IMR-90 (cell line): ENCODE results near the gene WWP2. TPM values are rescaled to one million over a fixed set of nuclear protein-coding genes. Genes with fewer than 3 reads are reported as not detected.

Experiments
- ATAC-seq: fragments of 200-7000 bp; cut with Tn5 transposase; 2 replicates; pipeline ENCODE4 v1.9.1; 2020; ENCODE audit warnings: low read depth, mild to moderate bottlenecking, moderate library complexity
- BruUV-seq: library from RNA; stranded (reverse); fragments of 400-500 nt; replicated peaks from 2 replicates; lab custom pipeline; 2021; lab: Mats Ljungman, UMichigan
- CTCF ChIA-PET: fragments of 300-600 bp; formaldehyde crosslinking; extraction: SDS; loops from one replicate; lab custom pipeline; 2021; ENCODE audit warnings: antibody characterized with exemption; lab: Yijun Ruan, JAX
- POLR2A ChIA-PET: fragments of 300-600 bp; sonication (Branson Sonifier 250); formaldehyde crosslinking; loops from one replicate; lab custom pipeline; 2022; ENCODE audit warnings: antibody characterized with exemption; ENCODE audit not compliant: unreplicated experiment; lab: Charles Lee
- DNase-seq: peaks from one replicate; pipeline ENCODE4 v3.0.0; 2013
- H2AFZ ChIP-seq: replicated peaks from 2 replicates; pipeline ENCODE3; 2013; ENCODE audit warnings: low read length, mild to moderate bottlenecking; ENCODE audit not compliant: poor library complexity
- H2AK5ac ChIP-seq: 2 replicates; pipeline ENCODE4 v1.6.1; 2013; ENCODE audit warnings: low read depth, low read length, inconsistent platforms
- H2AK9ac ChIP-seq: replicated peaks from 2 replicates; pipeline ENCODE3; 2013; ENCODE audit warnings: mild to moderate bottlenecking, low read depth, low read length, moderate library complexity; ENCODE audit not compliant: poor library complexity
- H2BK120ac ChIP-seq: 2 replicates; pipeline ENCODE4 v1.6.1; 2013; ENCODE audit warnings: low read depth, low read length, inconsistent platforms
- H2BK15ac ChIP-seq: 3 replicates; pipeline ENCODE4 v1.6.1; 2013; ENCODE audit warnings: low read depth, low read length, inconsistent platforms
- H2BK20ac ChIP-seq: 2 replicates; pipeline ENCODE4 v1.6.1; 2013; ENCODE audit warnings: low read depth, mild to moderate bottlenecking, inconsistent platforms, low read length, moderate library complexity
- H2BK5ac ChIP-seq: 2 replicates; pipeline ENCODE4 v1.6.1; 2013; ENCODE audit warnings: mild to moderate bottlenecking, low read depth, low read length, inconsistent platforms; ENCODE audit not compliant: poor library complexity, severe bottlenecking
- H3K14ac ChIP-seq: replicated peaks from 2 replicates; pipeline ENCODE4 v1.6.1; 2013; ENCODE audit warnings: low read depth, low read length, inconsistent platforms
- H3K18ac ChIP-seq: 2 replicates; pipeline ENCODE4 v1.6.1; 2013; ENCODE audit warnings: low read depth, low read length, control low read depth
- H3K23ac ChIP-seq: 2 replicates; pipeline ENCODE4 v1.6.1; 2013; ENCODE audit warnings: low read depth, low read length, inconsistent platforms
- H3K27ac ChIP-seq: 2 replicates; pipeline ENCODE4 v1.5.1; 2013; ENCODE audit warnings: mild to moderate bottlenecking, control low read depth, low read length; ENCODE audit not compliant: insufficient read depth
- H3K27me3 ChIP-seq: 2 replicates; pipeline ENCODE4 v1.6.1; 2013; ENCODE audit warnings: low read length; ENCODE audit not compliant: control insufficient read depth, insufficient read depth
- H3K36me3 ChIP-seq: 2 replicates; pipeline ENCODE4 v1.6.1; 2013; ENCODE audit warnings: low read length, mixed read lengths; ENCODE audit not compliant: control insufficient read depth, insufficient read depth
- H3K4ac ChIP-seq: 2 replicates; pipeline ENCODE4 v1.6.1; 2013; ENCODE audit warnings: low read depth, low read length, inconsistent platforms
- H3K4me1 ChIP-seq: 2 replicates; pipeline ENCODE4 v1.6.1; 2013; ENCODE audit warnings: low read length, mixed read lengths; ENCODE audit not compliant: control insufficient read depth, insufficient read depth
- H3K4me2 ChIP-seq: 2 replicates; pipeline ENCODE4 v1.6.1; 2013; ENCODE audit warnings: low read depth, mild to moderate bottlenecking, control low read depth, low read length, moderate library complexity
- H3K4me3 ChIP-seq: 2 replicates; pipeline ENCODE4 v1.5.1; 2013; ENCODE audit warnings: low read depth, mild to moderate bottlenecking, control low read depth, low read length, moderate library complexity; ENCODE audit not compliant: insufficient read depth
- H3K56ac ChIP-seq: 2 replicates; pipeline ENCODE4 v1.6.1; 2013; ENCODE audit warnings: low read length, inconsistent platforms; ENCODE audit not compliant: insufficient read depth; ENCODE audit errors: extremely low read depth
- H3K79me1 ChIP-seq, 2 experiments: 2 replicates each; pipeline ENCODE4 v1.6.1; 2013; ENCODE audit warnings: low read length in 2 of 2, inconsistent platforms in 1 of 2, low read depth in 1 of 2
- H3K9ac ChIP-seq: 2 replicates; pipeline ENCODE4 v1.6.1; 2013; ENCODE audit warnings: low read depth, low read length, control low read depth
- H3K9me1 ChIP-seq: 2 replicates; pipeline ENCODE4 v1.6.1; 2013; ENCODE audit warnings: low read length, inconsistent platforms; ENCODE audit not compliant: insufficient read depth
- H3K9me3 ChIP-seq: 2 replicates; pipeline ENCODE4 v1.6.1; 2013; ENCODE audit warnings: low read length; ENCODE audit not compliant: control insufficient read depth, insufficient read depth
- H4K20me1 ChIP-seq: 2 replicates; pipeline ENCODE4 v1.6.1; 2013; ENCODE audit warnings: low read length, inconsistent platforms; ENCODE audit not compliant: insufficient read depth
- H4K5ac ChIP-seq: 2 replicates; pipeline ENCODE4 v1.6.1; 2013; ENCODE audit warnings: mild to moderate bottlenecking, low read depth, low read length, control low read depth
- H4K8ac ChIP-seq, 2 experiments: 2 replicates each; pipeline ENCODE4 v1.6.1; 2013; ENCODE audit warnings: low read depth in 2 of 2, low read length in 2 of 2, control low read depth in 1 of 2, inconsistent platforms in 1 of 2
- H4K91ac ChIP-seq: 2 replicates; pipeline ENCODE4 v1.6.1; 2013; ENCODE audit warnings: low read depth, low read length, inconsistent platforms; ENCODE audit not compliant: insufficient read depth
- CEBPB ChIP-seq: IDR thresholded peaks from 2 replicates; pipeline ENCODE4 v1.6.1; 2012; ENCODE audit warnings: low read depth, low read length, improper control_type of control experiment
- CHD1 ChIP-seq: IDR thresholded peaks from 2 replicates; pipeline ENCODE4 v1.6.1; 2012; ENCODE audit warnings: low read depth, low read length, improper control_type of control experiment
- CTCF ChIP-seq: conservative IDR thresholded peaks from 2 replicates; pipeline ENCODE4 v1.5.1; 2012; ENCODE audit warnings: mild to moderate bottlenecking, low read depth, low read length, improper control_type of control experiment
- FOS ChIP-seq: fragments of 150-350 bp; IDR thresholded peaks from 2 replicates; pipeline ENCODE4 v1.6.1; 2016; ENCODE audit warnings: low read depth, low read length
- MAFK ChIP-seq: IDR thresholded peaks from 2 replicates; pipeline ENCODE4 v1.6.1; 2012; ENCODE audit warnings: low read depth, low read length, improper control_type of control experiment
- MAZ ChIP-seq: IDR thresholded peaks from 2 replicates; pipeline ENCODE4 v1.6.1; 2012; ENCODE audit warnings: low read depth, mild to moderate bottlenecking, low read length, improper control_type of control experiment, moderate library complexity, borderline replicate concordance
- POLR2A ChIP-seq: IDR thresholded peaks from 2 replicates; pipeline ENCODE4 v1.6.1; 2012; ENCODE audit warnings: mild to moderate bottlenecking, low read depth, low read length
- RAD21 ChIP-seq: IDR thresholded peaks from 2 replicates; pipeline ENCODE4 v1.6.1; 2012; ENCODE audit warnings: low read length, improper control_type of control experiment
- RFX5 ChIP-seq: IDR thresholded peaks from 2 replicates; pipeline ENCODE4 v1.8.0; 2012; ENCODE audit warnings: low read depth, mild to moderate bottlenecking, low read length, moderate library complexity
- SMC3 ChIP-seq: fragments of 150-350 bp; IDR thresholded peaks from 2 replicates; pipeline ENCODE4 v1.6.1; 2016; ENCODE audit warnings: low read depth, mild to moderate bottlenecking, antibody characterized with exemption, low read length, moderate library complexity
- USF2 ChIP-seq: fragments of 150-350 bp; IDR thresholded peaks from 2 replicates; pipeline ENCODE4 v1.6.1; 2017; ENCODE audit warnings: mild to moderate bottlenecking, antibody characterized with exemption, low read length, low read depth
- WGBS, 2 experiments: methylation state at CpG; one replicate each; pipeline versions ENCODE4 v1.1.5 to v1.1.7; 2013; ENCODE audit warnings: missing lambda C conversion rate in 2 of 2; ENCODE audit not compliant: insufficient read length in 1 of 2; ENCODE audit errors: extremely low coverage in 2 of 2; 5-methylcytosine and 5-hydroxymethylcytosine counted together
- dilution Hi-C: fragments of 300-500 bp; cut with HindIII; formaldehyde crosslinking; loops from one replicate; pipeline ENCODE4 v1.14.3; 2018; ENCODE audit warnings: low sequenced_read_pairs; ENCODE audit not compliant: unreplicated experiment
- in situ Hi-C: fragments of 300-500 bp; cut with MboI; formaldehyde crosslinking; loops from 3 replicates; pipeline ENCODE4 v1.14.3; 2019; ENCODE audit warnings: low sequenced_read_pairs, inconsistent platforms, mixed read lengths
- intact Hi-C: fragments of 100-400 bp; cut with micrococcal nuclease; formaldehyde crosslinking; loops from 2 replicates; pipeline ENCODE4 v1.10.0; 2022
- polyA plus RNA-seq, 3 experiments: library from polyadenylated mRNA; depleted of rRNA; stranded (reverse); fragments of >200 nt; gene quantifications; 2 replicates each; pipeline ENCODE4 v1.2.3, GENCODE V29; 2012; ENCODE audit warnings: low replicate concordance in 1 of 3
- total RNA-seq: library from RNA; depleted of rRNA; stranded (reverse); fragments of >200 nt; gene quantifications from 2 replicates; pipeline ENCODE4 v1.2.3, GENCODE V29; 2012

WWP2 gene
- total and polyA plus RNA-seq, 2 of the 4 experiments (the other 2 are of a cell fraction) = 12.7 to 13.7 TPM

- Histone ChIP-seq H3K14ac (no peak overlapping the region), H3K4me1 (peaks cover 6% of the 10 kb centered on the region; the same call in 1 of the 2 replicates), H3K4me3 (no peak overlapping the region), H3K9ac (no peak overlapping the region), H2AK9ac (no peak overlapping the region), H4K91ac (no peak overlapping the region), H2AFZ (no peak overlapping the region), H3K36me3 (peaks cover 8% of the 10 kb centered on the region), H4K8ac (no peak overlapping the region), H3K27me3 (no peaks in the 10 kb centered on the region), H4K20me1 (no peaks in the 10 kb centered on the region), H2AK5ac (no peak overlapping the region), H3K56ac (no peak overlapping the region), H2BK5ac (no peak overlapping the region), H3K79me1 (peaks cover 0 to 15% of the 10 kb centered on the region in 2 experiments; a peak in 2 of 4 replicates), H2BK120ac (no peak overlapping the region), H3K9me1 (peaks cover 13% of the 10 kb centered on the region; the same call in 1 of the 2 replicates), H3K18ac (no peak overlapping the region), H3K4ac (0 out of 2 replicates have a peak overlapping the region, but pooled peaks have one; percentile 4), H3K9me3 (no peaks in the 10 kb centered on the region), H3K4me2 (no peak overlapping the region), H4K5ac (no peak overlapping the region), H2BK20ac (no peak overlapping the region), H3K23ac (no peak overlapping the region), H3K27ac (no peak overlapping the region), H2BK15ac (no peak overlapping the region)
- WGBS, 2 experiments = 57% methylated on average over 1 of the region's 8 CpGs; no CpG with 5 or more reads in 1 of the 2 experiments
- intact Hi-C loops = no loop called here
- no peak for DNase-seq
- no TSS peak for BruUV-seq
- ChIA-PET CTCF (no interaction called here), POLR2A (no interaction called here)
- dilution Hi-C loops = no loop called here
- in situ Hi-C loops = no loop called here
- ATAC-seq = no peak
- TF ChIP-seq CTCF = no peak
- no peak for TF ChIP-seq SMC3
- TF ChIP-seq MAZ = no peak
- no peak for TF ChIP-seq RFX5
- no peak for TF ChIP-seq POLR2A
- no peak for TF ChIP-seq RAD21
- TF ChIP-seq FOS = no peak
- TF ChIP-seq CHD1 = no peak
- TF ChIP-seq CEBPB = no peak
- no peak for TF ChIP-seq USF2
- TF ChIP-seq MAFK = no peak
These were observed 105.8 kb downstream of the WWP2 start for GRCh38 chr16:69867784-69868560.
